K562 (cell line): ENCODE data around the gene VAPB. TPM values are rescaled to one million over a fixed set of nuclear protein-coding genes. Genes with fewer than 3 reads are reported as not detected.

Experiments
- ATAC-seq: fragments of 200-7000 bp; cut with Tn5 transposase; 3 replicates; pipeline ENCODE4 v1.9.1; 2020; ENCODE audit warnings: moderate library complexity
- BruUV-seq: library from RNA; stranded (reverse); fragments of 400-500 nt; replicated peaks from 2 replicates; lab custom pipeline; 2021; lab: Mats Ljungman, UMichigan
- CTCF ChIA-PET: fragments of 300-600 bp; formaldehyde crosslinking; extraction: SDS; loops from one replicate; lab custom pipeline; 2021; ENCODE audit warnings: low intra/inter-chr PET ratio; lab: Yijun Ruan, JAX
- POLR2A ChIA-PET: fragments of 300-600, 350-650 bp; sonication (Branson Sonifier 250); formaldehyde crosslinking; extraction: SDS; loops from one replicate; lab custom pipeline; 2021; ENCODE audit warnings: antibody characterized with exemption, inconsistent platforms; lab: Yijun Ruan, JAX
- DNase-seq, 4 experiments: peaks; one replicate each; pipeline versions ENCODE4 v3.0.0 to v3.0.0-alpha.2; 2011 to 2018; ENCODE audit warnings: low spot score in 3 of 4, mixed read lengths in 3 of 4; ENCODE audit errors: extremely low read depth in 1 of 4
- FAIRE-seq: peaks from 2 replicates; lab custom pipeline; 2011; peaks lifted over from hg19 to GRCh38; lab: Jason Lieb, UNC
- H2AFZ ChIP-seq: 2 replicates; pipeline ENCODE4 v1.6.0; 2011; ENCODE audit warnings: low read depth, low read length, control low read depth, inconsistent platforms
- H3K27ac ChIP-seq: fragments of 200-600 bp; 3 replicates; pipeline ENCODE4 v1.8.0; 2011; ENCODE audit warnings: low read depth, mild to moderate bottlenecking, control low read depth, inconsistent platforms, low read length, moderate library complexity, mixed read lengths; ENCODE audit errors: extremely low read depth
- H3K27me3 ChIP-seq, 2 experiments: fragments of 300-600 bp in 1 of 2; 2 replicates in 1 of 2; 3 replicates in 1 of 2; pipeline versions ENCODE4 v1.6.0 to v1.8.0; 2011; ENCODE audit warnings: inconsistent platforms in 2 of 2, low read length in 2 of 2, mild to moderate bottlenecking in 1 of 2, mixed read lengths in 1 of 2, moderate library complexity in 1 of 2; ENCODE audit not compliant: control insufficient read depth in 2 of 2, insufficient read depth in 2 of 2
- H3K36me3 ChIP-seq: fragments of 300-600 bp; 3 replicates; pipeline ENCODE4 v1.8.0; 2011; ENCODE audit warnings: mild to moderate bottlenecking, low read length, inconsistent platforms; ENCODE audit not compliant: control insufficient read depth, insufficient read depth
- H3K4me1 ChIP-seq, 2 experiments: fragments of 200-600 bp in 1 of 2; replicated peaks in 1 of 2; 2 replicates in 1 of 2; 3 replicates in 1 of 2; pipeline versions ENCODE4 v1.5.1 to v1.8.0; 2011; ENCODE audit warnings: inconsistent platforms in 2 of 2, low read length in 2 of 2, mild to moderate bottlenecking in 1 of 2, mixed read lengths in 1 of 2, moderate library complexity in 1 of 2; ENCODE audit not compliant: control insufficient read depth in 2 of 2, insufficient read depth in 2 of 2
- H3K4me2 ChIP-seq: 2 replicates; pipeline ENCODE4 v1.6.1; 2011; ENCODE audit warnings: low read length, control low read depth, inconsistent platforms, mixed read lengths; ENCODE audit not compliant: insufficient read depth
- H3K4me3 ChIP-seq: fragments of 200-600 bp; sonication (generic), shearing (Covaris generic); 2 replicates; pipeline ENCODE4 v1.5.1; 2016; ENCODE audit warnings: control low read depth, inconsistent platforms
- H3K79me2 ChIP-seq: fragments of 200-600 bp; 3 replicates; pipeline ENCODE4 v1.8.0; 2011; ENCODE audit warnings: low read length, inconsistent platforms; ENCODE audit not compliant: control insufficient read depth, insufficient read depth
- H3K9ac ChIP-seq, 2 experiments: 2 replicates each; pipeline versions ENCODE4 v1.6.0 to v1.6.1; 2011; ENCODE audit warnings: low read depth in 2 of 2, low read length in 2 of 2, control low read depth in 1 of 2, inconsistent platforms in 1 of 2, mild to moderate bottlenecking in 1 of 2, mixed read lengths in 1 of 2; ENCODE audit not compliant: insufficient read depth in 1 of 2
- H3K9me1 ChIP-seq: one replicate; pipeline ENCODE4 v1.6.0; 2011; ENCODE audit warnings: inconsistent platforms, mild to moderate bottlenecking, low read length, moderate library complexity; ENCODE audit not compliant: control insufficient read depth, insufficient read depth
- H3K9me3 ChIP-seq: replicated peaks from 2 replicates; pipeline ENCODE4 v1.5.1; 2011; ENCODE audit warnings: low read depth, low read length, inconsistent platforms; ENCODE audit not compliant: control insufficient read depth, insufficient read depth
- H4K20me1 ChIP-seq: replicated peaks from 2 replicates; pipeline ENCODE4 v1.6.1; 2011; ENCODE audit warnings: low read length, inconsistent platforms, mixed read lengths; ENCODE audit not compliant: control insufficient read depth, insufficient read depth
- CTCF ChIP-seq, 3 experiments: IDR thresholded peaks in 2 of 3; conservative IDR thresholded peaks in 1 of 3; 2 replicates each; pipeline ENCODE4 v1.5.1; 2011 to 2012; ENCODE audit warnings: low read length in 3 of 3, mild to moderate bottlenecking in 3 of 3, control low read depth in 2 of 3, improper control_type of control experiment in 1 of 3, inconsistent platforms in 1 of 3, low read depth in 1 of 3, mixed read lengths in 1 of 3, moderate library complexity in 1 of 3; ENCODE audit not compliant: insufficient read depth in 2 of 3
- HNRNPK ChIP-seq: fragments of 200-400 bp; formaldehyde crosslinking; IDR thresholded peaks from one replicate; pipeline ENCODE4 v1.6.1; 2018; ENCODE audit warnings: mild to moderate bottlenecking, low read depth, low read length; ENCODE audit not compliant: poor library complexity, severe bottlenecking
- MED1 ChIP-seq: sonication (generic); formaldehyde crosslinking; IDR thresholded peaks from 2 replicates; pipeline ENCODE4 v1.8.1; 2023; ENCODE audit warnings: missing genetic modification reagents, borderline replicate concordance
- WGBS: fragments of 100-300 bp; shearing (Covaris generic); methylation state at CpG from one replicate; pipeline ENCODE4 v1.1.6; 2016; ENCODE audit warnings: low coverage, mixed read lengths; ENCODE audit not compliant: insufficient coverage; ENCODE audit errors: missing lambda C conversion rate; 5-methylcytosine and 5-hydroxymethylcytosine counted together
- in situ Hi-C: fragments of 300-500 bp; cut with MboI; formaldehyde crosslinking; loops from 4 replicates; pipeline ENCODE4 v1.15.0; 2018; ENCODE audit warnings: inconsistent platforms, mixed read lengths
- intact Hi-C: fragments of 100-400 bp; cut with micrococcal nuclease; formaldehyde crosslinking; loops from 2 replicates; pipeline ENCODE4 v1.14.2; 2022
- polyA plus RNA-seq, 8 experiments: library from polyadenylated mRNA; depleted of rRNA in 4 of 8; stranded (reverse) in 5 of 8; unstranded in 3 of 8; fragments of >200 nt; fragmentation: Nextera tagmentation in 2 of 8; fragmentation: Illumina TruSeq in 1 of 8; extraction: Ambion mirVana in 2 of 8; extraction: Trizol in 1 of 8; gene quantifications; 2 replicates each; pipeline versions ENCODE4 v1.2.1 to v1.2.3, GENCODE V29; 2011 to 2014; ENCODE audit warnings: inconsistent platforms in 1 of 8, missing spikeins in 1 of 8
- total RNA-seq, 7 experiments: library from RNA; depleted of rRNA in 6 of 7; stranded (reverse); fragments of >200 nt in 6 of 7; fragmentation: Illumina TruSeq in 2 of 7; extraction: Trizol in 2 of 7; gene quantifications; 2 replicates each; pipeline versions ENCODE4 v1.2.1 to v1.2.3, GENCODE V29; 2011 to 2021; ENCODE audit warnings: low replicate concordance in 1 of 7

VAPB gene
- total and polyA plus RNA-seq, 9 of the 15 experiments (the other 6 are each of a cell fraction or from before 2014, with no cell fraction given) = 3.4 to 51.0 (median 27.9) TPM

GRCh38 chr20:58378704-58379103 is 10.3 kb upstream of the VAPB start:
- in situ Hi-C loops = no loop called here
- POLR2A ChIA-PET = no interaction called here
- no peak for ATAC-seq

More at GRCh38 chr20:58378704-58379103, 10.3 kb upstream of the VAPB start:
- CTCF ChIA-PET = no interaction called here
- TF ChIP-seq HNRNPK (no peak), CTCF (IDR thresholded peaks at IDR 0.05 in 2 of 3, conservative IDR thresholded peaks at IDR 0.05 in 1 of 3; ENCODE audit: insufficient read depth in 2 of 3, low read depth in 1 of 3, low read length in 3 of 3) (peak in 1 of 3 experiments; percentile 29; a peak in 2 of 6 replicates), MED1 (no peak)
- DNase-seq = no peak
- Histone ChIP-seq H4K20me1 (no peaks in the 10 kb centered on the region), H2AFZ (no peak overlapping the region), H3K4me1 (peaks cover 8 to 12% of the 10 kb centered on the region in 2 experiments), H3K79me2 (no peaks in the 10 kb centered on the region), H3K27me3 (no peaks in the 10 kb centered on the region), H3K36me3 (no peaks in the 10 kb centered on the region), H3K4me2 (no peak overlapping the region), H3K4me3 (no peak overlapping the region), H3K9me3 (peaks cover 4% of the 10 kb centered on the region; the same call in 1 of the 2 replicates), H3K9ac (no peak overlapping the region), H3K9me1 (no peaks in the 10 kb centered on the region), H3K27ac (no peak overlapping the region)
- no peak for FAIRE-seq
- intact Hi-C loops = no loop called here
- 44% methylated on average over 3 of the region's 3 CpGs for WGBS
- BruUV-seq = no TSS peak
